A549 (cell line): ENCODE results near the gene MYCT1.

Experiments
- EP300 ChIP-seq, 2 experiments: fragments of >200 bp; sonication (Bioruptor Twin); formaldehyde crosslinking; IDR thresholded peaks; 2 replicates in 1 of 2; 3 replicates in 1 of 2; pipeline ENCODE4 v1.6.1; 2016 to 2017
- NPAS2 ChIP-seq: fragments of 250-450 bp; sonication (Bioruptor Pico); IDR thresholded peaks from 2 replicates; pipeline ENCODE4 v1.8.0; 2022; ENCODE audit warnings: mild to moderate bottlenecking, moderate library complexity, borderline replicate concordance
- RCOR1 ChIP-seq: fragments of 150-350 bp; IDR thresholded peaks from 2 replicates; pipeline ENCODE4 v1.6.1; 2014; ENCODE audit warnings: antibody characterized with exemption, low read length, low read depth
- TF ChIP-seq, protein P1 (sequence below): fragments of 150-350 bp; IDR thresholded peaks from 2 replicates; pipeline ENCODE4 v1.6.1; 2014; ENCODE audit warnings: low read depth, mild to moderate bottlenecking, low read length

GRCh38 chr6:152769159-152769558 is 71.5 kb downstream of the MYCT1 start:
- TF ChIP-seq RCOR1: no peak
- TF ChIP-seq, protein P1, sequence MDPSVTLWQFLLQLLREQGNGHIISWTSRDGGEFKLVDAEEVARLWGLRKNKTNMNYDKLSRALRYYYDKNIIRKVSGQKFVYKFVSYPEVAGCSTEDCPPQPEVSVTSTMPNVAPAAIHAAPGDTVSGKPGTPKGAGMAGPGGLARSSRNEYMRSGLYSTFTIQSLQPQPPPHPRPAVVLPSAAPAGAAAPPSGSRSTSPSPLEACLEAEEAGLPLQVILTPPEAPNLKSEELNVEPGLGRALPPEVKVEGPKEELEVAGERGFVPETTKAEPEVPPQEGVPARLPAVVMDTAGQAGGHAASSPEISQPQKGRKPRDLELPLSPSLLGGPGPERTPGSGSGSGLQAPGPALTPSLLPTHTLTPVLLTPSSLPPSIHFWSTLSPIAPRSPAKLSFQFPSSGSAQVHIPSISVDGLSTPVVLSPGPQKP: no peak
- no peak for TF ChIP-seq NPAS2 (CRISPR knock-in tag)
- TF ChIP-seq EP300 (IDR thresholded peaks at IDR 0.05): no peak
